SK-N-SH (cell line): ENCODE data around the gene SNTG2. TPM values are rescaled to one million over a fixed set of nuclear protein-coding genes. Genes with fewer than 3 reads are reported as not detected.

Experiments
- CTCF ChIA-PET: fragments of 300-600, 350-600 bp; formaldehyde crosslinking; extraction: SDS; loops from one replicate; lab custom pipeline; 2021; lab: Yijun Ruan, JAX
- POLR2A ChIA-PET: fragments of 350-600 bp; sonication (Branson Sonifier 250); formaldehyde crosslinking; extraction: SDS; loops from one replicate; lab custom pipeline; 2020; ENCODE audit warnings: antibody characterized with exemption, inconsistent platforms; lab: Yijun Ruan, JAX
- DNase-seq: peaks from one replicate; pipeline ENCODE4 v3.0.0; 2012
- H2AFZ ChIP-seq: fragments of 200-600 bp; sonication (generic); 2 replicates; pipeline ENCODE4 v1.8.1; 2016; ENCODE audit warnings: antibody characterized with exemption, mild to moderate bottlenecking, low read depth
- H3F3A ChIP-seq: fragments of 200-600 bp; sonication (generic); replicated peaks from 2 replicates; pipeline ENCODE3; 2016; ENCODE audit warnings: antibody characterized with exemption, mild to moderate bottlenecking; ENCODE audit not compliant: insufficient read depth
- H3K27ac ChIP-seq, 2 experiments: fragments of 200-500 bp in 1 of 2; fragments of 200-600 bp in 1 of 2; sonication (Bioruptor generic) in 1 of 2; sonication (generic), shearing (Covaris generic) in 1 of 2; 2 replicates each; pipeline versions ENCODE4 v1.5.1 to v1.6.1; 2014 to 2016; ENCODE audit warnings: low read depth in 2 of 2, inconsistent platforms in 1 of 2, low read length in 1 of 2, mild to moderate bottlenecking in 1 of 2, mixed read lengths in 1 of 2
- H3K27me3 ChIP-seq: fragments of 200-600 bp; sonication (generic), shearing (Covaris generic); 2 replicates; pipeline ENCODE4 v1.6.1; 2016; ENCODE audit warnings: mixed run types; ENCODE audit not compliant: insufficient read depth
- H3K36me3 ChIP-seq, 2 experiments: fragments of 200-500 bp in 1 of 2; fragments of 200-600 bp in 1 of 2; sonication (Bioruptor generic) in 1 of 2; sonication (generic) in 1 of 2; replicated peaks in 1 of 2; 2 replicates each; pipeline versions ENCODE3 to v1.5.1; 2014 to 2016; ENCODE audit warnings: low read length in 1 of 2, mild to moderate bottlenecking in 1 of 2; ENCODE audit not compliant: insufficient read depth in 2 of 2, control insufficient read depth in 1 of 2
- H3K4me1 ChIP-seq, 2 experiments: fragments of 200-500 bp in 1 of 2; fragments of 200-600 bp in 1 of 2; sonication (Bioruptor generic) in 1 of 2; sonication (generic), shearing (Covaris generic) in 1 of 2; 2 replicates each; pipeline versions ENCODE4 v1.5.1 to v1.6.1; 2014 to 2016; ENCODE audit warnings: low read depth in 1 of 2, low read length in 1 of 2, mixed run types in 1 of 2; ENCODE audit not compliant: insufficient read depth in 2 of 2, control insufficient read depth in 1 of 2
- H3K4me2 ChIP-seq: fragments of 200-600 bp; sonication (generic), shearing (Covaris generic); 2 replicates; pipeline ENCODE4 v1.6.1; 2017; ENCODE audit warnings: mixed run types
- H3K4me3 ChIP-seq, 2 experiments: fragments of 200-500 bp in 1 of 2; fragments of 200-600 bp in 1 of 2; sonication (Bioruptor generic) in 1 of 2; sonication (generic), shearing (Covaris generic) in 1 of 2; 2 replicates each; pipeline versions ENCODE4 v1.5.1 to v1.8.1; 2014 to 2016; ENCODE audit warnings: low read depth in 2 of 2, inconsistent platforms in 1 of 2, low read length in 1 of 2, mild to moderate bottlenecking in 1 of 2, mixed read lengths in 1 of 2, moderate library complexity in 1 of 2
- H3K79me2 ChIP-seq: fragments of 200-600 bp; sonication (generic); 2 replicates; pipeline ENCODE4 v1.8.1; 2017; ENCODE audit warnings: mild to moderate bottlenecking; ENCODE audit not compliant: insufficient read depth
- H3K9ac ChIP-seq: fragments of 200-600 bp; sonication (generic); 2 replicates; pipeline ENCODE4 v1.6.1; 2017; ENCODE audit warnings: mixed run types
- H3K9me2 ChIP-seq: fragments of 200-600 bp; sonication (generic); 2 replicates; pipeline ENCODE4 v1.6.1; 2017; ENCODE audit warnings: mixed run types
- H3K9me3 ChIP-seq: fragments of 200-600 bp; sonication (generic); 2 replicates; pipeline ENCODE4 v1.6.1; 2017; ENCODE audit warnings: mixed run types, mild to moderate bottlenecking, moderate library complexity
- H4K20me1 ChIP-seq: fragments of 200-600 bp; sonication (generic); 2 replicates; pipeline ENCODE4 v1.6.1; 2017; ENCODE audit warnings: mild to moderate bottlenecking, mixed run types; ENCODE audit not compliant: insufficient read depth
- CHD2 ChIP-seq: fragments of 150-350 bp; IDR thresholded peaks from 2 replicates; pipeline ENCODE4 v1.6.1; 2018; ENCODE audit warnings: low read length; ENCODE audit not compliant: partially characterized antibody
- ELF1 ChIP-seq: IDR thresholded peaks from 2 replicates; pipeline ENCODE4 v1.4.0; 2012
- EZH2phosphoT487 ChIP-seq: fragments of 200-600 bp; sonication (generic); IDR thresholded peaks from 2 replicates; pipeline ENCODE4 v1.6.1; 2017; ENCODE audit warnings: low read depth, mixed run types, mild to moderate bottlenecking, antibody characterized with exemption, moderate library complexity, borderline replicate concordance
- FOSL2 ChIP-seq: IDR thresholded peaks from 2 replicates; pipeline ENCODE4 v1.4.0; 2012; ENCODE audit warnings: low read depth, mild to moderate bottlenecking, moderate library complexity, borderline replicate concordance
- MEF2A ChIP-seq: IDR thresholded peaks from 2 replicates; pipeline ENCODE4 v1.4.0; 2012; ENCODE audit warnings: low read depth, borderline replicate concordance
- MXI1 ChIP-seq: IDR thresholded peaks from 2 replicates; pipeline ENCODE4 v1.6.1; 2012; ENCODE audit warnings: mild to moderate bottlenecking, low read depth, low read length, improper control_type of control experiment
- NFIC ChIP-seq: IDR thresholded peaks from 2 replicates; pipeline ENCODE4 v1.4.0; 2012; ENCODE audit warnings: borderline replicate concordance
- RAD21 ChIP-seq: IDR thresholded peaks from 2 replicates; pipeline ENCODE4 v1.6.1; 2012; ENCODE audit warnings: mild to moderate bottlenecking, low read length
- RCOR1 ChIP-seq: fragments of 150-350 bp; IDR thresholded peaks from 2 replicates; pipeline ENCODE4 v1.6.1; 2017; ENCODE audit warnings: antibody characterized with exemption, low read length
- SIN3A ChIP-seq: IDR thresholded peaks from 2 replicates; pipeline ENCODE4 v1.6.1; 2012; ENCODE audit warnings: low read depth, mild to moderate bottlenecking, low read length, moderate library complexity, borderline replicate concordance
- SMC3 ChIP-seq: IDR thresholded peaks from 2 replicates; pipeline ENCODE4 v1.6.1; 2012; ENCODE audit warnings: low read depth, low read length, improper control_type of control experiment
- TAF1 ChIP-seq: IDR thresholded peaks from 2 replicates; pipeline ENCODE4 v1.6.1; 2012; ENCODE audit warnings: low read depth, mild to moderate bottlenecking, low read length, moderate library complexity, borderline replicate concordance
- WGBS: methylation state at CpG from one replicate; pipeline ENCODE4 v1.1.6; 2017; ENCODE audit warnings: low lambda C conversion rate; 5-methylcytosine and 5-hydroxymethylcytosine counted together
- polyA plus RNA-seq, 3 experiments: library from polyadenylated mRNA; depleted of rRNA; stranded (reverse); fragments of >200 nt; gene quantifications; 2 replicates each; pipeline ENCODE4 v1.2.3, GENCODE V29; 2012
- TF ChIP-seq, protein P1 (sequence below): IDR thresholded peaks from 2 replicates; pipeline ENCODE4; 2012
- TF ChIP-seq, protein P2 (sequence below): IDR thresholded peaks from 2 replicates; pipeline ENCODE4 v1.4.0; 2012; ENCODE audit warnings: low read depth, borderline replicate concordance
- TF ChIP-seq, protein P3 (sequence below): fragments of 150-350 bp; IDR thresholded peaks from 2 replicates; pipeline ENCODE4 v1.6.1; 2016; ENCODE audit warnings: mild to moderate bottlenecking, low read depth, low read length
- TF ChIP-seq, protein P4 (sequence below): IDR thresholded peaks from 2 replicates; pipeline ENCODE4 v1.4.0; 2012; ENCODE audit warnings: low read depth

SNTG2 gene
- polyA plus RNA-seq, 1 of the 3 experiments (the other 2 are of a cell fraction): not detected

DNA sequence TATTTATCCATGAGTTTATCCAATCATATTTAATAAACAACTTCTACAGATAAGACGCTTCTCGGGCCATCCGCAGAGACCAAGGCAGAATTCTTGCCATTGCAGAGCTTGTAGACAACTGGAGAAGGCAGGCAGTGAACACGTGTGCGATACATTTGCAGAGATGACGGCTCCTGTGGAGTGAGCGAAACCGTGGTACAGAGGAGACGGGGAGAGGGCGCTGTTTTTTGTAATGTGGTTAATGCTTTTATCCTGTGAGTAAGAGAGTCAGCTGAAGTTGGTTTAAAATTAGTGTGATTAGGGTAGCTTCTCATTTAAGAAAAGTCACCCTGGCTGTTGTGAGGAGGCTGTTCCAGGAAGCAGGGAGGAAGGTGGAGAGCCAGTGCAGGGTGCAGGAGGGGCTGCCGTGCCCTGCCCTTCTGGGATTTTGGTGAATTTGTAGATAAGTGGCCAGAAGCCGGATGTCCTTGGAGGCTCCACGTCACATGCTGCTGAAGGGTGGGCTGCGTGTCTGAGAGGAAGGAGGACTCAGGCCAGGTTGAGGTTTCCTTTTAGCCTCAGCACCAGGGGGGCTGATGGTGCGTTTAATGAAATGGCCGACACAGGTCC, 151.4 kb downstream of the SNTG2 start:
- no peak overlapping the region for H3K4me2 ChIP-seq
- TF ChIP-seq MEF2A (no peak), TAF1 (no peak), RAD21 (no peak), ELF1 (no peak), SMC3 (no peak), NFIC (no peak), EZH2phosphoT487 (no peak), RCOR1 (no peak), FOSL2 (no peak), CHD2 (no peak), SIN3A (no peak), MXI1 (no peak)
- TF ChIP-seq, protein P1, sequence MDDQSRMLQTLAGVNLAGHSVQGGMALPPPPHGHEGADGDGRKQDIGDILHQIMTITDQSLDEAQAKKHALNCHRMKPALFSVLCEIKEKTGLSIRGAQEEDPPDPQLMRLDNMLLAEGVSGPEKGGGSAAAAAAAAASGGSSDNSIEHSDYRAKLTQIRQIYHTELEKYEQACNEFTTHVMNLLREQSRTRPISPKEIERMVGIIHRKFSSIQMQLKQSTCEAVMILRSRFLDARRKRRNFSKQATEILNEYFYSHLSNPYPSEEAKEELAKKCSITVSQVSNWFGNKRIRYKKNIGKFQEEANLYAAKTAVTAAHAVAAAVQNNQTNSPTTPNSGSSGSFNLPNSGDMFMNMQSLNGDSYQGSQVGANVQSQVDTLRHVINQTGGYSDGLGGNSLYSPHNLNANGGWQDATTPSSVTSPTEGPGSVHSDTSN: no peak
- TF ChIP-seq, protein P2, sequence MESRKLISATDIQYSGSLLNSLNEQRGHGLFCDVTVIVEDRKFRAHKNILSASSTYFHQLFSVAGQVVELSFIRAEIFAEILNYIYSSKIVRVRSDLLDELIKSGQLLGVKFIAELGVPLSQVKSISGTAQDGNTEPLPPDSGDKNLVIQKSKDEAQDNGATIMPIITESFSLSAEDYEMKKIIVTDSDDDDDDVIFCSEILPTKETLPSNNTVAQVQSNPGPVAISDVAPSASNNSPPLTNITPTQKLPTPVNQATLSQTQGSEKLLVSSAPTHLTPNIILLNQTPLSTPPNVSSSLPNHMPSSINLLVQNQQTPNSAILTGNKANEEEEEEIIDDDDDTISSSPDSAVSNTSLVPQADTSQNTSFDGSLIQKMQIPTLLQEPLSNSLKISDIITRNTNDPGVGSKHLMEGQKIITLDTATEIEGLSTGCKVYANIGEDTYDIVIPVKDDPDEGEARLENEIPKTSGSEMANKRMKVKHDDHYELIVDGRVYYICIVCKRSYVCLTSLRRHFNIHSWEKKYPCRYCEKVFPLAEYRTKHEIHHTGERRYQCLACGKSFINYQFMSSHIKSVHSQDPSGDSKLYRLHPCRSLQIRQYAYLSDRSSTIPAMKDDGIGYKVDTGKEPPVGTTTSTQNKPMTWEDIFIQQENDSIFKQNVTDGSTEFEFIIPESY: no peak
- TF ChIP-seq, protein P3, sequence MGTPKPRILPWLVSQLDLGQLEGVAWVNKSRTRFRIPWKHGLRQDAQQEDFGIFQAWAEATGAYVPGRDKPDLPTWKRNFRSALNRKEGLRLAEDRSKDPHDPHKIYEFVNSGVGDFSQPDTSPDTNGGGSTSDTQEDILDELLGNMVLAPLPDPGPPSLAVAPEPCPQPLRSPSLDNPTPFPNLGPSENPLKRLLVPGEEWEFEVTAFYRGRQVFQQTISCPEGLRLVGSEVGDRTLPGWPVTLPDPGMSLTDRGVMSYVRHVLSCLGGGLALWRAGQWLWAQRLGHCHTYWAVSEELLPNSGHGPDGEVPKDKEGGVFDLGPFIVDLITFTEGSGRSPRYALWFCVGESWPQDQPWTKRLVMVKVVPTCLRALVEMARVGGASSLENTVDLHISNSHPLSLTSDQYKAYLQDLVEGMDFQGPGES: no peak
- TF ChIP-seq, protein P4, sequence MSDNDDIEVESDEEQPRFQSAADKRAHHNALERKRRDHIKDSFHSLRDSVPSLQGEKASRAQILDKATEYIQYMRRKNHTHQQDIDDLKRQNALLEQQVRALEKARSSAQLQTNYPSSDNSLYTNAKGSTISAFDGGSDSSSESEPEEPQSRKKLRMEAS: no peak
- H3K9me3 ChIP-seq: no peaks in the 10 kb centered on the region
- H3K4me1 ChIP-seq: peaks cover 0 to 3% of the 10 kb centered on the region in 2 experiments; a peak in 1 of 4 replicates
- H3K36me3 ChIP-seq: no peaks in the 10 kb centered on the region
- no peak overlapping the region for H3K27ac ChIP-seq
- DNase-seq: no peak
- H4K20me1 ChIP-seq: no peaks in the 10 kb centered on the region
- no peaks in the 10 kb centered on the region for H3K27me3 ChIP-seq
- no peak overlapping the region for H3K4me3 ChIP-seq
- no peak overlapping the region for H2AFZ ChIP-seq
- H3K79me2 ChIP-seq: no peaks in the 10 kb centered on the region
- H3K9me2 ChIP-seq: no peaks in the 10 kb centered on the region
- no peaks in the 10 kb centered on the region for H3F3A ChIP-seq
- ChIA-PET POLR2A (no interaction called here), CTCF (interaction anchor here (0.8 to 2.4 kb wide), 4 partner anchors 9 to 38 kb away, joined by 3 to 12 read pairs (median 3); no protein-coding TSS in a partner anchor)
- no peak overlapping the region for H3K9ac ChIP-seq
- 59% methylated on average over 16 of the region's 16 CpGs for WGBS
